Inflammatory macrophage treated with lipopolysaccharide for 1 hour (primary cell): ENCODE results near the gene RARB.
A peak's percentile ranks its signal among the peaks of the same experiment; 100 is the strongest.

Source experiments
- DNase-seq, 2 donors: peaks; one replicate each; pipeline ENCODE4 v3.0.0-alpha.2; 2020 to 2022

RARB gene

GRCh38 chr3:25448750-25449692, 21.0 kb downstream of the RARB start:
- no peak for DNase-seq

GRCh38 chr3:25449857-25450256, 21.8 kb downstream of the RARB start:
- DNase-seq, result no peak

GRCh38 chr3:25452192-25452591, 24.1 kb downstream of the RARB start:
- no peak for DNase-seq

GRCh38 chr3:25452740-25453139, 24.7 kb downstream of the RARB start:
- no peak for DNase-seq

- DNase-seq, result no peak
Measured at GRCh38 chr3:25453619-25454004, 25.5 kb downstream of the RARB start.

GRCh38 chr3:25454005-25454927, 26.2 kb downstream of the RARB start:
- no peak for DNase-seq

- DNase-seq, result no peak
Measured at GRCh38 chr3:25455441-25456132, 27.5 kb downstream of the RARB start.

- no peak for DNase-seq
Measured at GRCh38 chr3:25456723-25457670, 28.9 kb downstream of the RARB start.

GRCh38 chr3:25457671-25458419, 29.8 kb downstream of the RARB start:
- DNase-seq, result no peak

GRCh38 chr3:25458420-25458814, 30.4 kb downstream of the RARB start:
- DNase-seq, result no peak

GRCh38 chr3:25460751-25461150, 32.7 kb downstream of the RARB start:
- no peak for DNase-seq

GRCh38 chr3:25461946-25462345, 33.9 kb downstream of the RARB start:
- no peak for DNase-seq

GRCh38 chr3:25462495-25462894, 34.4 kb downstream of the RARB start:
- DNase-seq, result no peak

- no peak for DNase-seq
Measured at GRCh38 chr3:25463836-25464418, 35.9 kb downstream of the RARB start.

- DNase-seq, result no peak
Measured at GRCh38 chr3:25465266-25465860, 37.3 kb downstream of the RARB start.

- DNase-seq, result no peak
Measured at GRCh38 chr3:25468866-25469319, 40.8 kb downstream of the RARB start.

GRCh38 chr3:25469558-25469957, 41.5 kb downstream of the RARB start:
- DNase-seq, result no peak

- DNase-seq, result peak in 1 of 2 donors; percentile 7
Measured at GRCh38 chr3:25471081-25471768, 43.2 kb downstream of the RARB start.

- DNase-seq, result no peak
Measured at GRCh38 chr3:25472153-25472552, 44.1 kb downstream of the RARB start.
